Osteoblast (primary cell): ENCODE results near the gene SMIM31. TPM values are rescaled to one million over a fixed set of nuclear protein-coding genes. Genes with fewer than 3 reads are reported as not detected.

ENCODE experiments used
- DNase-seq: peaks from one replicate; pipeline ENCODE4 v3.0.0; 2011; ENCODE audit warnings: low spot score, mixed read lengths; ENCODE audit not compliant: insufficient read length; ENCODE audit errors: missing footprints
- H2AFZ ChIP-seq: 2 replicates; pipeline ENCODE4 v1.6.0; 2011; ENCODE audit warnings: mild to moderate bottlenecking, low read length
- H3K27ac ChIP-seq: 2 replicates; pipeline ENCODE4 v1.5.1; 2011; ENCODE audit warnings: mild to moderate bottlenecking, low read depth, low read length, moderate library complexity
- H3K27me3 ChIP-seq: 2 replicates; pipeline ENCODE4 v1.6.0; 2012; ENCODE audit warnings: mild to moderate bottlenecking, control low read depth, inconsistent platforms, low read length, moderate library complexity; ENCODE audit not compliant: insufficient read depth
- H3K36me3 ChIP-seq: 2 replicates; pipeline ENCODE4 v1.5.1; 2011; ENCODE audit warnings: mild to moderate bottlenecking, low read length, control low read depth, moderate library complexity; ENCODE audit not compliant: insufficient read depth
- H3K4me1 ChIP-seq: 2 replicates; pipeline ENCODE4 v1.5.1; 2011; ENCODE audit warnings: mild to moderate bottlenecking, low read length, control low read depth, moderate library complexity; ENCODE audit not compliant: insufficient read depth
- H3K4me2 ChIP-seq: 2 replicates; pipeline ENCODE4 v1.6.0; 2011; ENCODE audit warnings: mild to moderate bottlenecking, low read length; ENCODE audit not compliant: insufficient read depth
- H3K4me3 ChIP-seq: fragments of 200-600 bp; sonication (generic); 3 replicates; pipeline ENCODE4 v1.5.1; 2012; ENCODE audit warnings: mild to moderate bottlenecking, low read length, inconsistent platforms; ENCODE audit not compliant: insufficient read depth
- H3K79me2 ChIP-seq: 2 replicates; pipeline ENCODE4 v1.6.0; 2012; ENCODE audit warnings: mild to moderate bottlenecking, low read length, control low read depth, inconsistent platforms; ENCODE audit not compliant: insufficient read depth
- H3K9me3 ChIP-seq: 2 replicates; pipeline ENCODE4 v1.5.1; 2011; ENCODE audit warnings: low read depth, low read length, control low read depth
- H4K20me1 ChIP-seq: 2 replicates; pipeline ENCODE4 v1.6.0; 2012; ENCODE audit warnings: mild to moderate bottlenecking, low read length, control low read depth; ENCODE audit not compliant: insufficient read depth
- CTCF ChIP-seq: IDR thresholded peaks from 2 replicates; pipeline ENCODE4 v1.5.1; 2011; ENCODE audit warnings: mild to moderate bottlenecking, low read depth, low read length, moderate library complexity; ENCODE audit errors: extremely low read depth
- total RNA-seq: library from RNA; depleted of rRNA; stranded (reverse); fragments of >200 nt; gene quantifications from 2 replicates; pipeline ENCODE4 v1.2.3, GENCODE V29; 2012

SMIM31 gene
- total RNA-seq, 1 donor, result not detected

- H3K4me1 ChIP-seq, result no peaks in the 10 kb centered on the region
- no peak overlapping the region for H3K4me2 ChIP-seq
- no peak for DNase-seq
- no peak overlapping the region for H2AFZ ChIP-seq
- no peaks in the 10 kb centered on the region for H4K20me1 ChIP-seq
- no peak for TF ChIP-seq CTCF
- no peaks in the 10 kb centered on the region for H3K79me2 ChIP-seq
- no peak overlapping the region for H3K4me3 ChIP-seq
- H3K27ac ChIP-seq, result no peak overlapping the region
- H3K9me3 ChIP-seq, result no peaks in the 10 kb centered on the region
- H3K36me3 ChIP-seq, result no peaks in the 10 kb centered on the region
- H3K27me3 ChIP-seq, result no peaks in the 10 kb centered on the region
These were observed 36.3 kb downstream of the SMIM31 start for GRCh38 chr4:164790249-164790648.

GRCh38 chr4:164799410-164799809 is 45.5 kb downstream of the SMIM31 start:
- Histone ChIP-seq H2AFZ (no peak overlapping the region), H3K79me2 (no peaks in the 10 kb centered on the region), H3K4me3 (no peak overlapping the region), H3K36me3 (no peaks in the 10 kb centered on the region), H3K4me1 (no peaks in the 10 kb centered on the region), H3K4me2 (no peak overlapping the region), H3K27me3 (no peaks in the 10 kb centered on the region), H3K27ac (no peak overlapping the region), H3K9me3 (no peaks in the 10 kb centered on the region), H4K20me1 (no peaks in the 10 kb centered on the region)
- DNase-seq, result no peak
- no peak for TF ChIP-seq CTCF

- Histone ChIP-seq H3K79me2 (no peaks in the 10 kb centered on the region), H3K4me3 (no peak overlapping the region), H2AFZ (no peak overlapping the region), H4K20me1 (no peaks in the 10 kb centered on the region), H3K4me2 (no peak overlapping the region), H3K36me3 (no peaks in the 10 kb centered on the region), H3K27ac (no peak overlapping the region), H3K4me1 (no peaks in the 10 kb centered on the region), H3K27me3 (no peaks in the 10 kb centered on the region), H3K9me3 (no peaks in the 10 kb centered on the region)
- DNase-seq, result no peak
- no peak for TF ChIP-seq CTCF
These were observed 46.9 kb downstream of the SMIM31 start for GRCh38 chr4:164800786-164801185.

GRCh38 chr4:164802301-164802901 is 48.5 kb downstream of the SMIM31 start:
- H3K27me3 ChIP-seq, result no peaks in the 10 kb centered on the region
- H2AFZ ChIP-seq, result no peak overlapping the region
- no peaks in the 10 kb centered on the region for H3K79me2 ChIP-seq
- H3K4me1 ChIP-seq, result no peaks in the 10 kb centered on the region
- TF ChIP-seq CTCF, result no peak
- no peak overlapping the region for H3K4me3 ChIP-seq
- H3K4me2 ChIP-seq, result no peak overlapping the region
- H3K9me3 ChIP-seq, result no peaks in the 10 kb centered on the region
- H3K27ac ChIP-seq, result no peak overlapping the region
- no peaks in the 10 kb centered on the region for H4K20me1 ChIP-seq
- H3K36me3 ChIP-seq, result no peaks in the 10 kb centered on the region
- no peak for DNase-seq
